ENCODE data around the gene SOX3. TPM values are rescaled to one million over a fixed set of nuclear protein-coding genes. Genes with fewer than 3 reads are reported as not detected.

SOX3 gene
- not detected for polyA plus RNA-seq (ENCODE audit: insufficient read length in 3 of 3)

GRCh38 chrX:140504371-140505324 is at the start of gene SOX3:
TSS of gene SOX3 (minus strand) at chrX:140505069. CDS start at chrX:140505060, 9 bp downstream.
- no peak for DNase-seq (ENCODE audit: low read depth in 3 of 3, low spot score in 2 of 3)

DNA sequence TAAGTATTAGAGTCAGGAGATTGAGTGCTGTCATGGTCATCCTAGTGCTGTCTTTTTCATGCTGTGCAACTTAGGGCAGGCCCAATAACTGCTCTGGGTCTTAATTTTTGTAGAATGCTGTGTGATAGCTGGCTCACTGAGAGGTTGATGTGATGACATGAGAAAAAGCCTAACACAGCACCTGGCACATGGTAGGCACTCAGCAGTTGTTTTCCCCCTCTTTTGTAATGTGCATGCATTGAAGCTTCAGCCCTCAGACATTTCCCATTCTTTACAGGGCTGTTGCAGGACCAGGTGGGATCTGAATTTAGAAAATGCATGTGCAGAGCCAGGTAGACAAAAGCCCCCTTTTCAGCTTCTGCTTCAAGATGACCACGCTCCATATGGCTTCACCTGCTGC is 44.1 kb upstream of the SOX3 start:
- no peak for DNase-seq (ENCODE audit: low read depth in 3 of 3, low spot score in 2 of 3)

DNA sequence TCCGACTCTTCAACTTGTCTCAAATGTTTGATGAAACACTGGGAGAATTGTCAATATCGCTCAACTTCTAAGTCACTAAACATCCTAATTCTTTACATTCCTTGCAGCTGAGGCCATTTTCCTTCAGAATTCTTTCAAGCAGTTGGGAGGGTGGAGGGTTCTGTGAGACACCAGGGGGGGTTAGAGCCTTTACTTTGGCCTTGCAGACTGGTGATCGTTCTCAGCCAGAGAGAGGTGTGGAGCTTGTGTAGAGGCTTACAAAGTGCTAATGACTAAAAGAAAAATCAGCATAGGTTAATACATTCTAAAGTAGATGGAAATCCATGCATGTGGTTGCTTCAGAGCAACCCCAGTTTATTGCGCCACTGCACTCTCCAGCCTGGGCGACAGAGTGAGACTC is 21.3 kb upstream of the SOX3 start:
- no peak for DNase-seq (ENCODE audit: low read depth in 3 of 3, low spot score in 2 of 3)

DNA sequence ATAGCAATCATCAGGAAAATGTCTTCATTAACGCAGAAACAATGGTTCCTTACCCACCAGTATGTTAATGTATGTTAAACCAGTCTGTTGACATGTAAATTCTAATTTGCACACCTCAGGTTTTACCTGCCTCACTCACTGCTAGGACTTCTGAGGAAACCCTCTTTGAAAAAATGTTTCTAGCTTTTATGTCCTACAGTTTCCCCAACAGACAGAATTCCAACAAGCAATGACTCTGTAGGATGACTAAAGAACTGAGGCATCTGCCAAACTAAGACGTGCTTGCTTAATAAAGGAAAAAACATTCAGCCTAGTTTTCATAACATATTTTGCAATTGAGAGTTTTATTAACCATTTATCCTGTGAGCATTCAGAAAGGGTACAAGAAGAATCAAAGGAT is 20.6 kb upstream of the SOX3 start:
- no peak for DNase-seq (ENCODE audit: low read depth in 3 of 3, low spot score in 2 of 3)

DNA sequence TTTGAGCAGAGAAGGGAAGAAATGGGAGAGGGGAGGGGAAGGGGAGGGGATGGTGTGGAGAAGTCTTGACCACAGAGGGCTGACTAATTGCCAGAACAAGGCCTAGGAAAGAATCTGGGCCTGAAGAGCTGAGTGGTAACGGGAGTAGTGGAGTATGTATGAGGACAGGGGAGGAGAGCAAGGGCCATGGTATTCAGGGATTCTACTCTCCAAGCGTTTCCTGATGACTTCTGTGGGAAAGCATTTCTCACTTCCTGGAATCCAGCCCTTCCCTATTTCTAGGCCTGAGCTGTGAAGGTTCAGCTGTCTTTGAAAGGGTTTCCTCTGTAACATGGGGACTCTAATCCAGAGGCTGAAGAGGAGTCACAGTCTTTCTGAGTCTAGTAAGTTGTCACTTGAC is 19.7 kb upstream of the SOX3 start:
- no peak for DNase-seq (ENCODE audit: low read depth in 3 of 3, low spot score in 2 of 3)

DNA sequence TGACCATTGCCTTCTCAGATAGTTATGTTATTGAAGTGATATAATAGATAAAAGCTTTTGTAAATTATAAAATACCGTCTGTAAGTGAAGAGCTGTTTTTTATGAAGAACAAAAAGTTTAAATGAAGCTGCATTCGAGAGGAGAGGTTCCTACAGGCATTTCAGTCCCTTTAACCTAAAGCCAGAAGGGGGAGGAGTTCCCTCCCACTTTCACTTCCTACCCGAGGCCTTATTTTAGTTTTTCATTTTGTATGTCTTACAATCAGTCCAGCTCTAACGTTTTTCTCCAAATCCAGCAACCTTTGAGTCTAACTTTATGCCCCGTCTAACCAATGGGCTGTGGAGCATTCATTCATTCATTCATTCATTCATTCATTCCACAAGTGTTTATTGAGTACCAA is 16.5 kb upstream of the SOX3 start:
- DNase-seq (ENCODE audit: low read depth in 3 of 3, low spot score in 2 of 3) = no peak

GRCh38 chrX:140514554-140514953 is 9.7 kb upstream of the SOX3 start:
- no peak for DNase-seq (ENCODE audit: low read depth in 3 of 3, low spot score in 2 of 3)

DNA sequence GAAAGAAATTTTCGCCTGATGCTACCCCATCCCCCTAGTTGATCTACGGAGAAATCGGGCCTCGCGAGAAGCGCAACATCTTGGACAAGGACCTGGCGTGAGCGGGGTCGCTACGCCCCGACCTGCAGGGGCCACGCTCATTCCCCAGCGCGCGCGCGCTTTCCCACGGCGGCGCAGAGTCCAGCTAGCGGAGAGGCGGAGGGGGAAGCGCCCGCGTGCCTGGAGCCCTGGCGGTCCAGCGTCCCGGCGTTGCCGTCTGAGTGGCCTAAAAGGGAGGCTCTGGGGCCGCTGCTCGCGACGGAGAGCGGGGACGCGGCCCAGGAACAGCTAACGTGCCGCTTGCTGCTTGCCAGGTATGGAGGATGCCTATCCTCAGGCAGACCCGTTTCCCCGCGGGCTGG is 6.0 kb upstream of the SOX3 start:
- no peak for DNase-seq (ENCODE audit: low read depth in 3 of 3, low spot score in 2 of 3)

GRCh38 chrX:140510306-140510676 is 5.4 kb upstream of the SOX3 start:
- no peak for DNase-seq (ENCODE audit: low read depth in 3 of 3, low spot score in 2 of 3)

- DNase-seq (ENCODE audit: low read depth in 3 of 3, low spot score in 2 of 3) = no peak
Measured at GRCh38 chrX:140509468-140510305, 4.8 kb upstream of the SOX3 start.

DNA sequence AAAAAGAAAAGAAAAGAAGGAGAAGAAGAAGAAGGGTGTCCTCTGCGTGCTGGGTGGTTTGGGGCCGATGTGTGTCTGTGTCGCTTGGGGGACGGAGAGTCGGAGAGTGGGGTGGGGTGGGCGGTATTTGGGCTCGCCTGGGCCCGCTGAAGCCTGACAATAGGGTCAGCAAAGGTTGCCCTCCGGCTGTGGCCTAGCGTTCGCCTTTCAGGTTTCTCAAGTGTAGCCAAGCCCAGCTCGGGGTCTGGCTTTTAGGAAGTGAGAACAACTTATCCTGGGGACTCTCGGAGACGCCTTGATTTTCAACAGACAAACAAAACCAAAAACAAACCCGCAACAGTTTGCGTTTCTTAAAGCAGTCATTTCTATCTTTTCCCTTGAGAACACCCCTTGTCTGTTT is 4.1 kb upstream of the SOX3 start:
- DNase-seq (ENCODE audit: low read depth in 3 of 3, low spot score in 2 of 3) = no peak

DNA sequence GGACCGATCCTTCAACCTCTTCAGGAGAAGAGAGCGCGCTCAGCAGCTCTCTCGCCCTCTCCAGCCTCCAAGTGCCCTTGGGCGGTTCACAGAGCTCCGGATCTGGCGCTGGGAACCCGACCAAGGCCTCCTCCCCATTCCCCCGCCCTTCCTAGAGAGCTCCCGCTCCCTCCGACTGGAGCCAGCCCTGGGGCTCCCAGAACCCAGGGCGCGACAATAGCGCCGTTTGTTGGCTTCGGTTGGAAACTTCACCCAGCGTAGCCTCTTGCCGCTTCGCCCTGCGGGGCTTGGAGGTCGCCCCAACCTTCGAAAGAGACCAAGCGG is 3.1 kb upstream of the SOX3 start:
- DNase-seq (ENCODE audit: low read depth in 3 of 3, low spot score in 2 of 3) = no peak

GRCh38 chrX:140507223-140507981 is 2.5 kb upstream of the SOX3 start:
- no peak for DNase-seq (ENCODE audit: low read depth in 3 of 3, low spot score in 2 of 3)

- no peak for DNase-seq (ENCODE audit: low read depth in 3 of 3, low spot score in 2 of 3)
Measured at GRCh38 chrX:140505421-140506337, 810 bp upstream of the SOX3 start.

DNA sequence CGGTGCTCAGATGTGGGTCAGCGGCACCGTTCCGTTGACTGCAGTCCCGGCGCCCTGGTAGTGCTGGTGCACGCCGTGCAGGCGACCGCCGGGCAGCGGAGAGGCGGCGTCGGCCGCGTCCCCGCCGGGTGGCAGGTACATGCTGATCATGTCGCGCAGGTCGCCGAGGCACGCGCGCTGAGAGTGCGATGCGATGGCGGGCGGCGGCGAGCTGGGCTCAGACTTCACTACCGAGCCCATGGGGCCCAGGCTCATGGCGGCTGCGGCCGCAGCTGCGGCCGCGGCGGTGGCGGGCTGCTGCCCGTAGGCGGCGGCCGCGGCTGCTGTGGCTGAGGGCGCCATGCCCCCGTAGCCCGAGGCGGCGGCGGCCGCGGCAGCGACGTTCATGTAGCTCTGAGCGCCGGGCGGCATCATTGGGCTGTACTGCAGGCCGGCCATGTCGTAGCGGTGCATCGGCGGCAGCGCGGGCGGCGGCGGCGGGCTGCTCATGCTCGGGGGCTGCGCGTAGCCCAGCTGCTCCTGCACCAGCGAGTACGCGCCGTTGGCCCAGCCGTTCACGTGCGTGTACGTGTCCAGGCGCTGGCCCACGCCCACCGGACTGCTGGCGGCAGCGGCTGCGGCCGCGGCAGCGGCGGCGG is 1.0 kb downstream of the SOX3 start:
- DNase-seq (ENCODE audit: low read depth in 3 of 3, low spot score in 2 of 3) = no peak

- DNase-seq (ENCODE audit: low read depth in 3 of 3, low spot score in 2 of 3) = no peak
Measured at GRCh38 chrX:140503238-140503601, 1.6 kb downstream of the SOX3 start.

GRCh38 chrX:140502491-140503237 is 2.2 kb downstream of the SOX3 start:
- DNase-seq (ENCODE audit: low read depth in 3 of 3, low spot score in 2 of 3) = no peak

DNA sequence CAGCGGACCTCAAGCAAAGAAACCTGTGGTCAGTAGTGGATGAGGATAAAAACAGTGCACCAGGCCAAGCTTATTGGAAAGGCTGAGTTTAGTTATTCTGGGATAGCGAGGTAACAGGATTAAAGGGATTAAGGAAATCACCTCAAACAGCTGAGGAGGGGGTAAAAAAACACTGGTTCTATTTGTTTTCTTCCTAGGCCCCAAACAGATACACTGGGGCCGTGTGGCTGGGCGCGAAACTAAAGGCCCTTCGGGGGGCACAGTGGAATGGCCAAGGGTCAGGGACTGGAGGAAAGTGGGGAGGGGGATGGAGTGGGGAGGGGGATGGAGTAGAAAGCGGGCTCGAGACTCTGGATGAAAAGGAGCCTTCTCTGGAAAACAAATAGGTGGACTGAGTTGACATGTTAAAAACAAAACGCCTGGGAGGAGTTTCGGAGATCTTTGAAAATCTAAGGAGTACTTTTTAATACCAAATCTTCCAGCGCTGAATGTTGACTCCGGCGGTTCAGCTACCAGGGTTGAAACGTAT is 2.9 kb downstream of the SOX3 start:
- DNase-seq (ENCODE audit: low read depth in 3 of 3, low spot score in 2 of 3) = no peak

GRCh38 chrX:140501321-140501720 is 3.5 kb downstream of the SOX3 start:
- no peak for DNase-seq (ENCODE audit: low read depth in 3 of 3, low spot score in 2 of 3)
